ENCODE data around the gene REV3L. TPM values are rescaled to one million over a fixed set of nuclear protein-coding genes. Genes with fewer than 3 reads are reported as not detected.

The REV3L gene
- total RNA-seq, 1 experiment from 2014 or later: 12.8 TPM

- no peak for TF ChIP-seq ZBTB33 (IDR thresholded peaks at IDR 0.05; ENCODE audit: extremely low read depth, insufficient replicate concordance, low read length)
- no peak for TF ChIP-seq SIN3A (IDR thresholded peaks at IDR 0.05; ENCODE audit: low read depth)
- TF ChIP-seq EZH2phosphoT487 (IDR thresholded peaks at IDR 0.05; ENCODE audit: borderline replicate concordance): no peak
- no peak for TF ChIP-seq POLR2A (IDR thresholded peaks at IDR 0.05; ENCODE audit: borderline replicate concordance, extremely low read depth, insufficient read depth, insufficient read length)
- no peak for TF ChIP-seq POLR2AphosphoS5 (IDR thresholded peaks at IDR 0.05; ENCODE audit: low read depth, low read length)
- TF ChIP-seq ELF1 (IDR thresholded peaks at IDR 0.05; ENCODE audit: borderline replicate concordance, low read depth): no peak
- no peak for TF ChIP-seq JUND (IDR thresholded peaks at IDR 0.05)
- no peak for TF ChIP-seq EZH2 (IDR thresholded peaks at IDR 0.05)
- no peak for TF ChIP-seq CEBPB (IDR thresholded peaks at IDR 0.05; ENCODE audit: low read depth)
- no peak for TF ChIP-seq SP1 (IDR thresholded peaks at IDR 0.05; ENCODE audit: low read depth)
- no peak for TF ChIP-seq ATF3 (IDR thresholded peaks at IDR 0.05)
These were observed 72.0 kb downstream of the REV3L start (continued) for GRCh38 chr6:111411046-111411445.

GRCh38 chr6:111410371-111410770 is 72.6 kb downstream of the REV3L start:
- RAD21 ChIA-PET (ENCODE audit: low non-redundant PET in 1 of 2, low total read pairs in 2 of 2, uncharacterized antibody in 2 of 2, unreplicated experiment in 2 of 2): no interaction called here
- BruUV-seq (replicated peaks): no TSS peak

More at GRCh38 chr6:111410371-111410770, 72.6 kb downstream of the REV3L start:
- Histone ChIP-seq H3K9me2 (ENCODE audit: insufficient read depth) (no peaks in the 10 kb centered on the region), H3K36me3 (ENCODE audit: control insufficient read depth in 1 of 2, insufficient read depth in 2 of 2, low read length in 2 of 2) (no peaks in the 10 kb centered on the region), H3K9me3 (ENCODE audit: control insufficient read depth in 1 of 2, insufficient read depth in 1 of 2, low read depth in 1 of 2, low read length in 2 of 2) (no peaks in the 10 kb centered on the region), H3K9ac (ENCODE audit: low read length) (no peak overlapping the region), H4K20me1 (ENCODE audit: insufficient read depth) (no peaks in the 10 kb centered on the region), H3K4me1 (ENCODE audit: control insufficient read depth in 1 of 2, insufficient read depth in 2 of 2, low read length in 2 of 2) (no peaks in the 10 kb centered on the region), H2AFZ (ENCODE audit: low read depth, low read length, poor library complexity, severe bottlenecking) (no peak overlapping the region), H3K4me3 (replicated peaks in 1 of 2; ENCODE audit: low read depth in 1 of 2, low read length in 2 of 2) (no peak overlapping the region), H3K27me3 (ENCODE audit: insufficient read depth, low read length) (no peaks in the 10 kb centered on the region), H3K79me2 (ENCODE audit: insufficient read depth, low read length) (no peaks in the 10 kb centered on the region), H3K27ac (ENCODE audit: low read depth, low read length) (no peak overlapping the region), H3K4me2 (ENCODE audit: low read length) (no peak overlapping the region)
- CTCF ChIA-PET: no interaction called here
- no peak for ATAC-seq
- POLR2A ChIA-PET: no interaction called here
- intact Hi-C loops (cut with micrococcal nuclease): no loop called here
- TF ChIP-seq JUND (IDR thresholded peaks at IDR 0.05): no peak
- TF ChIP-seq EZH2 (IDR thresholded peaks at IDR 0.05): no peak
- no peak for TF ChIP-seq EGR1 (IDR thresholded peaks at IDR 0.05; ENCODE audit: low read depth)
- TF ChIP-seq ZBTB33 (IDR thresholded peaks at IDR 0.05; ENCODE audit: extremely low read depth, insufficient replicate concordance, low read length): no peak
- no peak for TF ChIP-seq ZFX (IDR thresholded peaks at IDR 0.05)
- no peak for TF ChIP-seq ATF3 (IDR thresholded peaks at IDR 0.05)
- no peak for TF ChIP-seq ELF1 (IDR thresholded peaks at IDR 0.05; ENCODE audit: borderline replicate concordance, low read depth)
- TF ChIP-seq RAD21 (IDR thresholded peaks at IDR 0.05; ENCODE audit: low read depth): no peak
- no peak for TF ChIP-seq EZH2phosphoT487 (IDR thresholded peaks at IDR 0.05; ENCODE audit: borderline replicate concordance)
- TF ChIP-seq POLR2AphosphoS5 (IDR thresholded peaks at IDR 0.05; ENCODE audit: low read depth, low read length): no peak
- no peak for TF ChIP-seq POLR2A (IDR thresholded peaks at IDR 0.05; ENCODE audit: borderline replicate concordance, extremely low read depth, insufficient read depth, insufficient read length)
- TF ChIP-seq FOSL1 (IDR thresholded peaks at IDR 0.05; ENCODE audit: low read depth): no peak
- no peak for TF ChIP-seq MAX (IDR thresholded peaks at IDR 0.05)
- no peak for TF ChIP-seq ZNF274 (IDR thresholded peaks at IDR 0.05; ENCODE audit: low read depth, low read length)
- no peak for TF ChIP-seq CBX3 (IDR thresholded peaks at IDR 0.05; ENCODE audit: low read depth)
- TF ChIP-seq CEBPB (IDR thresholded peaks at IDR 0.05; ENCODE audit: low read depth): no peak
- no peak for TF ChIP-seq CTCF (IDR thresholded peaks at IDR 0.05 in 2 of 3, conservative IDR thresholded peaks at IDR 0.05 in 1 of 3; ENCODE audit: borderline replicate concordance in 1 of 3, insufficient read depth in 1 of 3, low read depth in 2 of 3, low read length in 2 of 3)
- no peak for TF ChIP-seq SP1 (IDR thresholded peaks at IDR 0.05; ENCODE audit: low read depth)
- DNase-seq (ENCODE audit: low read depth, low spot score): no peak
